Activated CD4-positive, alpha-beta T cell treated with anti-CD3 and anti-CD28 coated beads, Interleukin-2, amount 10 ng/mL, durations not matched to agents 24 days and 14 days (primary cell): Measurements from ENCODE around the gene CAMKMT. TPM values are rescaled to one million over a fixed set of nuclear protein-coding genes. Genes with fewer than 3 reads are reported as not detected.

ENCODE experiments used
- DNase-seq: peaks from one replicate; pipeline ENCODE4 v3.0.0; 2022
- H3K27ac Mint-ChIP-seq: one replicate; pipeline ENCODE4 v1.8.0; 2022; ENCODE audit warnings: mild to moderate bottlenecking, mixed read lengths
- H3K27me3 Mint-ChIP-seq: one replicate; pipeline ENCODE4 v1.8.0; 2022; ENCODE audit warnings: mixed read lengths
- H3K36me3 Mint-ChIP-seq: one replicate; pipeline ENCODE4 v1.8.0; 2022; ENCODE audit warnings: low read depth, mild to moderate bottlenecking, mixed read lengths
- H3K4me1 Mint-ChIP-seq: one replicate; pipeline ENCODE4 v1.8.0; 2021; ENCODE audit warnings: mixed read lengths
- H3K4me3 Mint-ChIP-seq: one replicate; pipeline ENCODE4 v1.8.0; 2022; ENCODE audit warnings: mild to moderate bottlenecking, moderate library complexity, mixed read lengths
- H3K9me3 Mint-ChIP-seq: one replicate; pipeline ENCODE4 v1.8.0; 2021; ENCODE audit warnings: mixed read lengths
- intact Hi-C: fragments of 100-400 bp; cut with micrococcal nuclease; formaldehyde crosslinking; loops from one replicate; pipeline ENCODE4 v1.15.1; 2023
- total RNA-seq: library from RNA; stranded (reverse); gene quantifications from 2 replicates; pipeline ENCODE4 v1.2.3, GENCODE V29; 2022

The CAMKMT gene
- total RNA-seq, 1 donor from 2014 or later: 16.2 TPM

- H3K36me3 Mint-ChIP-seq: no peaks in the 10 kb centered on the region
- DNase-seq: no peak
- H3K27me3 Mint-ChIP-seq: no peaks in the 10 kb centered on the region
- H3K27ac Mint-ChIP-seq: no peak overlapping the region
- intact Hi-C loops: no loop called here
- H3K9me3 Mint-ChIP-seq: no peaks in the 10 kb centered on the region
- peaks cover 2% of the 10 kb centered on the region for H3K4me1 Mint-ChIP-seq
- H3K4me3 Mint-ChIP-seq: no peak overlapping the region
Measured at GRCh38 chr2:44688456-44689124, 326.8 kb downstream of the CAMKMT start.

DNA sequence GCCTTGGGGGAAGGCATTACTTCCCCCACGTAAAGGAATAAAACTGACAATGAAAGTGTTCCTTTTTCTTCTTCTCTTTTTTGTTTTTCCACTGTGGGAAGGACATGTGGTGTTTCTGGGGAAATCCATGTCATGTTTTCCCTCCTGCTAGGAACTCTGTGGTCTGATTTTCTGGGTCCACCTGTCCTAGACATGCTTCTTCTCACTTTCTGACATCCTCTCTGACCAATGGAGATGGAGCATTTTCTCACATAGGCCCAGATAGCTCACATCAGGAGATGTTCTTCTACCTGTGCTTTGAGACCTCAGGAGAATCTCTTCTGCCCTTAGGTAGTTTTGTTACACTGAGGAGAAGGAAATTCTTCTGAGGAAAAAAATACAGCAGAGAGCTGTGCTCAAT, 327.8 kb downstream of the CAMKMT start:
- H3K9me3 Mint-ChIP-seq: no peaks in the 10 kb centered on the region
- DNase-seq: no peak
- no peaks in the 10 kb centered on the region for H3K36me3 Mint-ChIP-seq
- H3K27me3 Mint-ChIP-seq: no peaks in the 10 kb centered on the region
- intact Hi-C loops: no loop called here
- H3K27ac Mint-ChIP-seq: no peak overlapping the region
- no peak overlapping the region for H3K4me3 Mint-ChIP-seq
- H3K4me1 Mint-ChIP-seq: peaks cover 2% of the 10 kb centered on the region

GRCh38 chr2:44691174-44691785, 329.5 kb downstream of the CAMKMT start:
- DNase-seq: no peak
- Mint-ChIP-seq H3K27ac (no peak overlapping the region), H3K9me3 (no peaks in the 10 kb centered on the region), H3K4me1 (peaks cover 2% of the 10 kb centered on the region), H3K36me3 (no peaks in the 10 kb centered on the region), H3K4me3 (no peak overlapping the region), H3K27me3 (no peaks in the 10 kb centered on the region)
- intact Hi-C loops: no loop called here

DNA sequence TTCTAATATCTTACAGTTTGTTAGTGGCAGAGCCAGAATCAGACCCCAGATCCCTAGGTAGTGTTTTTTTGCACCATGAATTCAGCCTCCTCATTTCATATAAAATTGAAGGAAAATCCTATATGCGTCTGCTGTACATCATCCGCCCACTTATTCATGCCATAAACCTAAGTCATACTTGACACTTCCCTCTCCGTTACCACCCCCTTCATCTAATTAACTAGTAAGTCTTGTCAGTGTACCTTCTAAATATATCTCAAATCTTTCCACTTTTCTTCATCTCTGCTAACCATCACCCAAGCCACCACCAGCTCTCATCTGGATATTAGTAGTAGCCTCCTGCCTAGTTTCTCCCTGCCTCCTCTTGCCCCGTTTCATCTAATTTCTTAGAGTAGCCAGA, 331.1 kb downstream of the CAMKMT start:
- Mint-ChIP-seq H3K27me3 (peaks cover 3% of the 10 kb centered on the region), H3K4me1 (peaks cover 2% of the 10 kb centered on the region), H3K27ac (no peak overlapping the region), H3K4me3 (no peak overlapping the region), H3K36me3 (no peaks in the 10 kb centered on the region), H3K9me3 (no peaks in the 10 kb centered on the region)
- intact Hi-C loops: no loop called here
- DNase-seq: no peak

DNA sequence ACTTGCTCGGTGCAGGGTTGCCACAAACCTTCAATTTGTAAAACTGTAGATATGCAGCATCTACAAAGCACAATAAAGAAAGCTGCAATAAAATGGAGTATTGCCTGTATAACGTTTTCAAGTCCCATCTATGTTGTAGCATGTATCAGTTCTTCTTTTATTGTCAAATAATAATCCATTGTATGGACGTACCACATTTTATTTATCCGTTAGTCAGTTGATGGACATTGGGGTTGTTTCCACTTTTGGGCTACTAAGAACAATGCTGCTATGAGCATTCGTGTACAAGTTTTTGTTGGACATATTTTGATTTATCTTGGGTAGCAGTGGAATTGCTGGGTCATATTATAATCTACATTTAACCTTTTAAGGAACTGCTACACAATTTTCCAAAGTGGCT, 339.1 kb downstream of the CAMKMT start:
- Mint-ChIP-seq H3K4me3 (no peak overlapping the region), H3K9me3 (no peaks in the 10 kb centered on the region), H3K4me1 (no peaks in the 10 kb centered on the region), H3K36me3 (no peaks in the 10 kb centered on the region), H3K27me3 (peaks cover 3% of the 10 kb centered on the region), H3K27ac (no peak overlapping the region)
- no peak for DNase-seq
- intact Hi-C loops: no loop called here

- Mint-ChIP-seq H3K27me3 (no peaks in the 10 kb centered on the region), H3K9me3 (no peaks in the 10 kb centered on the region)
- intact Hi-C loops: no loop called here
Measured at GRCh38 chr2:44705356-44705755, 343.6 kb downstream of the CAMKMT start.

DNA sequence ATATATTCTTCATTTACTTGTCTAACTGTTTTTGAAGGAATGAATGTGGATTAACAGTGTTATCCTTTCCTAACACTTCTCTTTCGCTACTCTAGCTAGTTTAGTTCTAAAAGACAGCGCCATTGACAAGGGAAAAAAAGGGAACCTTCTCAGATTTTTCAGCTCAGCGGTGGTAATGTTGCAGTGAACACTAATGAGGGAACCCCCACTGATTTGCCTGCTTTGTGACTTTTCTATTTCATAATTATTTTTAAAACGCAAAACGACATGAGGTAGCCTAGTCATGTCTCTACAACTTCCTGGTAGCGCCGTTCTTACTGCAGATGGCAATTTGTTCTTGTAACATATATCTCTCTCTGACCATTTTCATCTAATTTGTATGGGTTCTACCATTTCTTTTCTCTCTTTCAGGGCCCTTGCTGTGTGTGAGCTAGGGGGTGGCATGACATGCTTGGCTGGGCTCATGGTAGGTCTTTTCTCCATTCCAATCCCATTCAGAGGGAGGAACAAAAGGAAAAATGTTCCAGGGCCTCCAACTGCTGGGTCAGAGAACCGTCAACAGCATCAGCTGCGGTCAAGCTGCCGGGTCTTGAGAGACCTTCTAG, 344.2 kb downstream of the CAMKMT start:
- DNase-seq: no peak
- Mint-ChIP-seq H3K4me1 (peaks cover 3% of the 10 kb centered on the region), H3K27ac (no peak overlapping the region), H3K9me3 (no peaks in the 10 kb centered on the region), H3K36me3 (no peaks in the 10 kb centered on the region), H3K27me3 (no peaks in the 10 kb centered on the region), H3K4me3 (no peak overlapping the region)
- intact Hi-C loops: no loop called here

More at GRCh38 chr2:44705356-44705755, 343.6 kb downstream of the CAMKMT start:
- no peak for DNase-seq
- no peak overlapping the region for H3K27ac Mint-ChIP-seq
- H3K4me1 Mint-ChIP-seq: peaks cover 3% of the 10 kb centered on the region
- no peaks in the 10 kb centered on the region for H3K36me3 Mint-ChIP-seq
- no peak overlapping the region for H3K4me3 Mint-ChIP-seq

GRCh38 chr2:44706681-44707553, 345.2 kb downstream of the CAMKMT start:
- DNase-seq: no peak
- Mint-ChIP-seq H3K4me3 (no peak overlapping the region), H3K36me3 (no peaks in the 10 kb centered on the region), H3K27me3 (no peaks in the 10 kb centered on the region), H3K4me1 (peaks cover 3% of the 10 kb centered on the region), H3K27ac (no peak overlapping the region), H3K9me3 (no peaks in the 10 kb centered on the region)
- intact Hi-C loops: no loop called here

DNA sequence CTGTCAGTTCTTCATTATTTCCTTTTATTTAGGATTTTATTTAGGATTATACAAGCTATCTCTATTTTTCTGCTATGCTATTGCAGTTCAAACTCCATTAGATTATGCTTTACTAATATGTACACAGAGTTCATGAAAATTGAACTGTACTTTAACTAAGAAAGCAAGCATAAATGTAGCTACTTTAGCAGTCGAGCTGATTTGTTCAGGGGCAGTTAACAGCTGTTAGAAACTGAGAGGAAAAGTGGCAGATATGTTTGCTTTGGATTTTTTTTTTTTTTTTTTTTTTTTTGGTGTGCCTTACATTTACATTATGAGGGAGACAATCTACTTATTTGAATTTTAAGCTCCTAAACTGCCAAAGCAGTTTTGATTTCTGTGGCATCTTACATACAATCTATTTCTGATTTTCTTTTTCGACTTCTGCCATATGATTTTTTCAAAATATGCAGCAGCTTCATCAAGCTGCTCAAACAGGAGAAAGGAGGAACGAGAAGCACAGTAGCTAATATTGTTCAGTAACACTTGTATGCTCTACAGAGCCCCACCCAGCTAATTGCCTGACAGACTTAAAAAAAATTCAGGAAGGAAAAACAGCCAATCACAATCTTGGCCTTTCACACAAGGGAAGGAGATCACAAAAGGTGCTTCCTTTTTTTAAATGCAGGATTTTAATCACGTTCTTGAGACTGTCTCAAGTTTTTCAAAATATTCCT, 346.4 kb downstream of the CAMKMT start:
- Mint-ChIP-seq H3K36me3 (no peaks in the 10 kb centered on the region), H3K4me3 (no peak overlapping the region), H3K4me1 (peaks cover 3% of the 10 kb centered on the region), H3K27me3 (no peaks in the 10 kb centered on the region), H3K27ac (no peak overlapping the region), H3K9me3 (no peaks in the 10 kb centered on the region)
- no peak for DNase-seq
- intact Hi-C loops: no loop called here

DNA sequence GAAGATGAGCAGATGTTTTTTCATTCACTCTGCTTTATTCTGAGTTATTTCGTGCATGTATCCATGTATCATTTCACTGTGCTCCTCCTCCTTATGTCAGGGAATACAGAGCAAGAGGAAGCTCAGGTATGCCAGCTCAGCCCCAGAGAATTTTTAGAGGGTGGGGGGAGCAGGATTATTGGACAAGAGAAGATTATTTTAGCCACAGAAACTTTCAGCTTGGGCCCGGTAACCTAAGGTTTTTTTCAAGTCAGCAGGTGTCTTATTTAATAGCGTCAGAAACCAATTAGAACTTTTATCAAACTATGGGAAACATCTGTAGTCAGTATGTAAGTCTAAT, 346.9 kb downstream of the CAMKMT start:
- Mint-ChIP-seq H3K9me3 (no peaks in the 10 kb centered on the region), H3K27ac (no peak overlapping the region), H3K4me3 (no peak overlapping the region), H3K36me3 (no peaks in the 10 kb centered on the region), H3K27me3 (no peaks in the 10 kb centered on the region), H3K4me1 (peaks cover 3% of the 10 kb centered on the region)
- intact Hi-C loops: no loop called here
- no peak for DNase-seq

DNA sequence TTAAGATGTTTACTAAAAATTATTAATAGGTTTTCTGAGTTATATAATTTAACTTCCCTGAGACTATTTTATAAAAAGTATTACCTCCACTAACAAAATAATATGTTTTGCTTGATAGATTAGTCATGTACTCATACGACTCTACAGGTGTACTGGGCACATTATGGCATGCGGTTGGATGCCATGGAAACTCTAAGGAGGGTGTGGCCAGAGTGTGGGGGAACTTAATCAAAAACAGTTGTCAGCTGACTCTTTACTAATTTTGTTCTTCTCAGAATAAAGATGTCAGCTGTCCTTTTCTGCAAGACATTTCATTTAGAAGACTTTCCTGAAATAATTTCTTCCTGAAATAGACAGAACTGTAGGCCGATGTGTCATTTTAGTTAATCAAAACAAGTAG, 351.4 kb downstream of the CAMKMT start:
- intact Hi-C loops: no loop called here
- no peak for DNase-seq
- Mint-ChIP-seq H3K27ac (no peak overlapping the region), H3K36me3 (no peaks in the 10 kb centered on the region), H3K9me3 (no peaks in the 10 kb centered on the region), H3K27me3 (no peaks in the 10 kb centered on the region), H3K4me3 (no peak overlapping the region), H3K4me1 (peaks cover 2% of the 10 kb centered on the region)

DNA sequence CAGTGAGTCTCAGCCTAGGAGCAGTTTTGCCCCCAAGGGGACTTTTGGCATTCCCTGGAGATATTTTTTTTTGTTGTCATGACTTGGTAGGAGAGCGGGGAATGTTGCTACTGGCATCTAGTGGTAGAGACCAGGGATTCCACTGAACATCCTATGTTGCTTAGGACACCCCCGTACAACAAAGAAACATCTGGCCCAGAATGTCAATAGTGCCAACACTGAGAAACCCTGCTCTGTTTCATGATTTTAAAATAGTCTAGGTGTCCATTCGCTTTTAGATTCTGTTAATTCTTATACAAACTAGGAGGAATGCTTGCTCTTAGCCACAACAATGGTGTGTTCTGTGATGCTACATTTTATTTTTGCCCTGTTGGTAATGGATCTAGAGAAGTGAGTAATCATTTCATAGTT, 353.9 kb downstream of the CAMKMT start:
- H3K27me3 Mint-ChIP-seq: no peaks in the 10 kb centered on the region
- no peak overlapping the region for H3K4me3 Mint-ChIP-seq
- intact Hi-C loops: no loop called here
- no peaks in the 10 kb centered on the region for H3K4me1 Mint-ChIP-seq
- DNase-seq: no peak
- H3K27ac Mint-ChIP-seq: no peak overlapping the region
- no peaks in the 10 kb centered on the region for H3K9me3 Mint-ChIP-seq
- no peaks in the 10 kb centered on the region for H3K36me3 Mint-ChIP-seq

GRCh38 chr2:44716131-44716530, 354.4 kb downstream of the CAMKMT start:
- no peaks in the 10 kb centered on the region for H3K27me3 Mint-ChIP-seq
- no peaks in the 10 kb centered on the region for H3K9me3 Mint-ChIP-seq
- no peaks in the 10 kb centered on the region for H3K36me3 Mint-ChIP-seq
- DNase-seq: no peak
- intact Hi-C loops: no loop called here
- H3K27ac Mint-ChIP-seq: no peak overlapping the region
- H3K4me1 Mint-ChIP-seq: no peaks in the 10 kb centered on the region
- H3K4me3 Mint-ChIP-seq: no peak overlapping the region
